Thoracic aorta (tissue), 2 donors: Measurements from ENCODE around the gene SPINT1. TPM values are rescaled to one million over a fixed set of nuclear protein-coding genes. Genes with fewer than 3 reads are reported as not detected.

ENCODE experiments used
- ATAC-seq: fragments of 150-250 bp; one replicate; pipeline ENCODE4 v1.8.0; 2017; ENCODE audit warnings: low read depth; ENCODE audit not compliant: insufficient number of reproducible peaks, low FRiP score
- DNase-seq: peaks from one replicate; pipeline ENCODE4 v3.0.0-alpha.2; 2020; ENCODE audit warnings: low spot score
- H3K27ac ChIP-seq, 2 donors: fragments of 200-600 bp; sonication (generic); 1 replicate in 1 of 2; 2 replicates in 1 of 2; pipeline ENCODE4 v1.5.1; 2016; ENCODE audit warnings: mild to moderate bottlenecking in 2 of 2, moderate library complexity in 2 of 2
- H3K27me3 ChIP-seq: fragments of 200-600 bp; sonication (generic); replicated peaks from 2 replicates; pipeline ENCODE4 v1.6.0; 2016; ENCODE audit warnings: mild to moderate bottlenecking; ENCODE audit not compliant: insufficient read depth
- H3K36me3 ChIP-seq: fragments of 200-600 bp; sonication (generic); one replicate; pipeline ENCODE4 v1.5.1; 2016
- H3K4me1 ChIP-seq, 2 donors: fragments of 200-600 bp; sonication (generic); 1 replicate in 1 of 2; 2 replicates in 1 of 2; pipeline versions ENCODE4 v1.5.1 to v1.6.0; 2016; ENCODE audit warnings: low read depth in 2 of 2, mild to moderate bottlenecking in 1 of 2; ENCODE audit not compliant: control insufficient read depth in 1 of 2
- H3K4me3 ChIP-seq: fragments of 200-600 bp; sonication (generic); 2 replicates; pipeline ENCODE4 v1.5.1; 2016; ENCODE audit warnings: mild to moderate bottlenecking
- H3K9me3 ChIP-seq: fragments of 200-600 bp; sonication (generic); 2 replicates; pipeline ENCODE4 v1.5.1; 2016
- CTCF ChIP-seq: fragments of 200-600 bp; sonication (generic); IDR thresholded peaks from one replicate; pipeline ENCODE4 v1.5.1; 2019; ENCODE audit warnings: antibody characterized with exemption
- total RNA-seq, 2 donors: library from RNA; depleted of rRNA; stranded (reverse); fragments of >200 nt; gene quantifications; one replicate each; pipeline versions ENCODE4 v1.1.0 to v1.2.3, GENCODE V29; 2016

The SPINT1 gene
- total RNA-seq, 2 donors from 2014 or later = 4.6 to 4.8 TPM

GRCh38 chr15:40825661-40826422 lies 18.0 kb upstream of the SPINT1 start:
- no peaks in the 10 kb centered on the region for H3K9me3 ChIP-seq
- H3K4me1 ChIP-seq = no peaks in the 10 kb centered on the region
- H3K36me3 ChIP-seq = no peaks in the 10 kb centered on the region
- no peak for TF ChIP-seq CTCF
- no peak overlapping the region for H3K4me3 ChIP-seq
- DNase-seq (no peak), ATAC-seq (no peak)
- no peaks in the 10 kb centered on the region for H3K27me3 ChIP-seq
- H3K27ac ChIP-seq = no peak overlapping the region

GRCh38 chr15:40826423-40827075 lies 17.3 kb upstream of the SPINT1 start:
- no peaks in the 10 kb centered on the region for H3K27me3 ChIP-seq
- DNase-seq (no peak), ATAC-seq (no peak)
- no peaks in the 10 kb centered on the region for H3K4me1 ChIP-seq
- no peaks in the 10 kb centered on the region for H3K36me3 ChIP-seq
- H3K27ac ChIP-seq = no peak overlapping the region
- H3K9me3 ChIP-seq = no peaks in the 10 kb centered on the region
- TF ChIP-seq CTCF = no peak
- H3K4me3 ChIP-seq = no peak overlapping the region

- no peak for TF ChIP-seq CTCF
- ATAC-seq = no peak
- H3K9me3 ChIP-seq = no peaks in the 10 kb centered on the region
- H3K36me3 ChIP-seq = no peaks in the 10 kb centered on the region
- no peak within 1 kb of the TSS for H3K27ac ChIP-seq
- no peaks in the 10 kb centered on the region for H3K27me3 ChIP-seq
- H3K4me3 ChIP-seq = no peak within 1 kb of the TSS
- H3K4me1 ChIP-seq = no peaks in the 10 kb centered on the region
- DNase-seq = no peak
Measured at GRCh38 chr15:40828447-40829036, 15.3 kb upstream of the SPINT1 start, which contains the start of gene PPP1R14D. PPP1R14D (minus strand) TSS chr15:40828708; CDS start chr15:40828641, 67 bp downstream.

- TF ChIP-seq CTCF = no peak
- no peak overlapping the region for H3K4me3 ChIP-seq
- H3K36me3 ChIP-seq = no peaks in the 10 kb centered on the region
- ATAC-seq (no peak), DNase-seq (no peak)
- H3K27me3 ChIP-seq = no peaks in the 10 kb centered on the region
- H3K27ac ChIP-seq = no peak overlapping the region
- no peaks in the 10 kb centered on the region for H3K9me3 ChIP-seq
- H3K4me1 ChIP-seq = no peaks in the 10 kb centered on the region
Measured at GRCh38 chr15:40829115-40829514, 14.7 kb upstream of the SPINT1 start.

GRCh38 chr15:40830884-40831283 lies 13.0 kb upstream of the SPINT1 start:
- H3K4me1 ChIP-seq = no peaks in the 10 kb centered on the region
- no peaks in the 10 kb centered on the region for H3K27me3 ChIP-seq
- no peaks in the 10 kb centered on the region for H3K9me3 ChIP-seq
- no peaks in the 10 kb centered on the region for H3K36me3 ChIP-seq
- H3K4me3 ChIP-seq = no peak overlapping the region
- DNase-seq = no peak
- no peak overlapping the region for H3K27ac ChIP-seq
- ATAC-seq = no peak
- TF ChIP-seq CTCF = no peak
